ENCODE results near the gene SPDYE4. TPM values are rescaled to one million over a fixed set of nuclear protein-coding genes. Genes with fewer than 3 reads are reported as not detected.

Gene SPDYE4
- polyA plus RNA-seq, 1 of the 3 experiments (the other 2 are of a cell fraction), result not detected

GRCh38 chr17:8707332-8708024 is 50.9 kb downstream of the SPDYE4 start:
- no peak overlapping the region for H3K27ac ChIP-seq (ENCODE audit: low read depth in 2 of 2, low read length in 1 of 2)
- H3K9ac ChIP-seq, result no peak overlapping the region
- POLR2A ChIA-PET, result no interaction called here
- H4K20me1 ChIP-seq (ENCODE audit: insufficient read depth), result no peaks in the 10 kb centered on the region
- peaks cover 0 to 5% of the 10 kb centered on the region in 2 experiments; a peak in 1 of 4 replicates for H3K4me1 ChIP-seq (ENCODE audit: control insufficient read depth in 1 of 2, insufficient read depth in 2 of 2, low read depth in 1 of 2, low read length in 1 of 2)
- H3K79me2 ChIP-seq (ENCODE audit: insufficient read depth), result no peaks in the 10 kb centered on the region
- no peak overlapping the region for H2AFZ ChIP-seq (ENCODE audit: low read depth)
- H3K9me3 ChIP-seq, result no peaks in the 10 kb centered on the region
- H3K36me3 ChIP-seq (replicated peaks in 1 of 2; ENCODE audit: control insufficient read depth in 1 of 2, insufficient read depth in 2 of 2, low read length in 1 of 2), result no peaks in the 10 kb centered on the region
- H3K27me3 ChIP-seq (ENCODE audit: insufficient read depth), result no peaks in the 10 kb centered on the region; the same call in 1 of the 2 replicates
- no peaks in the 10 kb centered on the region for H3F3A ChIP-seq (replicated peaks; ENCODE audit: insufficient read depth)
- DNase-seq, result no peak
- no peaks in the 10 kb centered on the region for H3K9me2 ChIP-seq
- TF ChIP-seq MEF2A (IDR thresholded peaks at IDR 0.05; ENCODE audit: borderline replicate concordance, low read depth), result no peak
- no peak for TF ChIP-seq YY1 (IDR thresholded peaks at IDR 0.05; ENCODE audit: low read depth)
- no peak overlapping the region for H3K4me3 ChIP-seq (ENCODE audit: low read depth in 2 of 2, low read length in 1 of 2)
- no peak overlapping the region for H3K4me2 ChIP-seq
- WGBS (ENCODE audit: low lambda C conversion rate), result 49% methylated on average over 11 of the region's 11 CpGs
- CTCF ChIA-PET, result interaction anchor here (0.7 to 3.1 kb wide), 4 partner anchors 9 to 143 kb away, joined by 3 to 15 read pairs (median 3); no protein-coding TSS in a partner anchor

DNA sequence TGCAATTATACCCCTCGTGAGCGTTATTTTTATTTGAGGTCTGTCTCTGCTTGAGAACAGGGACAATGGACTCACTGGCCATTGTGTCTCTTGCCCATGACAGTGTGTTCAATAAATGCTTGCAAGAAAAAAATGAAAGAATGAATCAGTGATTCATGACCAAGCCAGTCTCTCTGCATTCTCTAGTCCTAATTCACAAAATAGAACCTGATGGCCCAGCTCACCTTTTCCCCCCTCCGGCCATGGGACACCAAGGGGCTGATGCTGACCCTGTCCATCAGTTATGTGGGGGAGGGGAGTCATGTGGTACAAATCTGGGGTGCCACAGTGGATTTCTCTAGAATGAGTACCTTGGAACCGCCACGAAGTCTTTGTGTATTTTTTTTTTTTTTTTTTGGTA is 51.9 kb downstream of the SPDYE4 start:
- Histone ChIP-seq H3K9ac (no peak overlapping the region), H3K36me3 (replicated peaks in 1 of 2; ENCODE audit: control insufficient read depth in 1 of 2, insufficient read depth in 2 of 2, low read length in 1 of 2) (no peaks in the 10 kb centered on the region), H3K4me3 (ENCODE audit: low read depth in 2 of 2, low read length in 1 of 2) (no peak overlapping the region), H3K4me1 (ENCODE audit: control insufficient read depth in 1 of 2, insufficient read depth in 2 of 2, low read depth in 1 of 2, low read length in 1 of 2) (peaks cover 0 to 5% of the 10 kb centered on the region in 2 experiments; a peak in 1 of 4 replicates), H3K79me2 (ENCODE audit: insufficient read depth) (no peaks in the 10 kb centered on the region), H2AFZ (ENCODE audit: low read depth) (no peak overlapping the region), H3K9me3 (no peaks in the 10 kb centered on the region), H3K27ac (ENCODE audit: low read depth in 2 of 2, low read length in 1 of 2) (no peak overlapping the region), H3F3A (replicated peaks; ENCODE audit: insufficient read depth) (no peaks in the 10 kb centered on the region), H3K27me3 (ENCODE audit: insufficient read depth) (no peaks in the 10 kb centered on the region; the same call in 1 of the 2 replicates), H3K4me2 (no peak overlapping the region), H4K20me1 (ENCODE audit: insufficient read depth) (no peaks in the 10 kb centered on the region), H3K9me2 (no peaks in the 10 kb centered on the region)
- ChIA-PET CTCF (interaction anchor here (0.7 to 1.3 kb wide), 3 partner anchors 19 to 646 kb away, joined by 3 to 4 read pairs (median 3); no protein-coding TSS in a partner anchor), POLR2A (no interaction called here)
- TF ChIP-seq SMC3 (IDR thresholded peaks at IDR 0.05; ENCODE audit: low read depth, low read length), result no peak
- TF ChIP-seq IRF3 (IDR thresholded peaks at IDR 0.05; ENCODE audit: low read depth, low read length), result no peak
- no peak for TF ChIP-seq EZH2phosphoT487 (IDR thresholded peaks at IDR 0.05; ENCODE audit: borderline replicate concordance, low read depth)
- TF ChIP-seq MXI1 (IDR thresholded peaks at IDR 0.05; ENCODE audit: low read depth, low read length), result no peak
- TF ChIP-seq RFX5 (IDR thresholded peaks at IDR 0.05; ENCODE audit: low read length), result no peak
- TF ChIP-seq USF1 (IDR thresholded peaks at IDR 0.05; ENCODE audit: borderline replicate concordance, low read depth), result no peak
- TF ChIP-seq CHD2 (IDR thresholded peaks at IDR 0.05; ENCODE audit: low read length, partially characterized antibody), result no peak
- no peak for TF ChIP-seq GABPA (IDR thresholded peaks at IDR 0.05; ENCODE audit: low read depth)
- TF ChIP-seq, protein P1, sequence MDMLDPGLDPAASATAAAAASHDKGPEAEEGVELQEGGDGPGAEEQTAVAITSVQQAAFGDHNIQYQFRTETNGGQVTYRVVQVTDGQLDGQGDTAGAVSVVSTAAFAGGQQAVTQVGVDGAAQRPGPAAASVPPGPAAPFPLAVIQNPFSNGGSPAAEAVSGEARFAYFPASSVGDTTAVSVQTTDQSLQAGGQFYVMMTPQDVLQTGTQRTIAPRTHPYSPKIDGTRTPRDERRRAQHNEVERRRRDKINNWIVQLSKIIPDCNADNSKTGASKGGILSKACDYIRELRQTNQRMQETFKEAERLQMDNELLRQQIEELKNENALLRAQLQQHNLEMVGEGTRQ (IDR thresholded peaks at IDR 0.05; ENCODE audit: borderline replicate concordance, low read depth, low read length), result no peak
- TF ChIP-seq TAF1 (IDR thresholded peaks at IDR 0.05; ENCODE audit: borderline replicate concordance, low read depth, low read length), result no peak
- no peak for TF ChIP-seq POLR2AphosphoS5 (IDR thresholded peaks at IDR 0.05; ENCODE audit: low read depth, low read length)
- no peak for TF ChIP-seq YY1 (IDR thresholded peaks at IDR 0.05; ENCODE audit: low read depth)
- TF ChIP-seq FOXJ3 (CRISPR knock-in tag; IDR thresholded peaks at IDR 0.05), result no peak
- DNase-seq, result no peak
- 66% methylated on average over 5 of the region's 5 CpGs for WGBS (ENCODE audit: low lambda C conversion rate)
